GM23248 (cell line): ENCODE measurements around the gene PPP1R3E. TPM values are rescaled to one million over a fixed set of nuclear protein-coding genes. Genes with fewer than 3 reads are reported as not detected.

ENCODE experiments used
- DNase-seq: peaks from one replicate; pipeline ENCODE4 v3.0.0-alpha.2; 2015
- H2AFZ ChIP-seq: fragments of 200-600 bp; sonication (generic); 2 replicates; pipeline ENCODE4 v1.6.1; 2016; ENCODE audit warnings: antibody characterized with exemption
- H3F3A ChIP-seq: fragments of 200-600 bp; sonication (generic); 2 replicates; pipeline ENCODE4 v1.6.1; 2016; ENCODE audit warnings: mild to moderate bottlenecking, antibody characterized with exemption, mixed run types; ENCODE audit not compliant: insufficient read depth
- H3K27ac ChIP-seq: fragments of 200-600 bp; sonication (generic); 2 replicates; pipeline ENCODE4 v1.5.1; 2016; ENCODE audit warnings: mild to moderate bottlenecking
- H3K27me3 ChIP-seq: fragments of 200-600 bp; sonication (generic); replicated peaks from 2 replicates; pipeline ENCODE4 v1.6.1; 2016; ENCODE audit warnings: mild to moderate bottlenecking; ENCODE audit not compliant: insufficient read depth
- H3K36me3 ChIP-seq: fragments of 200-600 bp; sonication (generic); 2 replicates; pipeline ENCODE4 v1.6.1; 2016; ENCODE audit warnings: low read depth, mild to moderate bottlenecking
- H3K4me1 ChIP-seq: fragments of 200-600 bp; sonication (generic); 2 replicates; pipeline ENCODE4 v1.6.1; 2016; ENCODE audit warnings: mild to moderate bottlenecking; ENCODE audit not compliant: insufficient read depth
- H3K4me2 ChIP-seq: fragments of 200-600 bp; sonication (generic); one replicate; pipeline ENCODE4 v1.6.1; 2016; ENCODE audit warnings: mild to moderate bottlenecking; ENCODE audit not compliant: unreplicated experiment
- H3K4me3 ChIP-seq: fragments of 200-600 bp; sonication (generic); 2 replicates; pipeline ENCODE4 v1.5.1; 2016; ENCODE audit warnings: mild to moderate bottlenecking
- H3K79me2 ChIP-seq: fragments of 200-600 bp; sonication (generic); 2 replicates; pipeline ENCODE4 v1.6.1; 2016; ENCODE audit warnings: mild to moderate bottlenecking; ENCODE audit not compliant: insufficient read depth
- H3K9ac ChIP-seq: fragments of 200-600 bp; sonication (generic); 2 replicates; pipeline ENCODE4 v1.6.1; 2016; ENCODE audit warnings: mild to moderate bottlenecking
- H3K9me2 ChIP-seq: fragments of 200-600 bp; sonication (generic); 2 replicates; pipeline ENCODE4 v1.6.1; 2016; ENCODE audit warnings: mixed run types, mild to moderate bottlenecking, moderate library complexity; ENCODE audit not compliant: insufficient read depth
- H3K9me3 ChIP-seq: fragments of 200-600 bp; sonication (generic); one replicate; pipeline ENCODE4 v1.6.1; 2017; ENCODE audit warnings: low read depth
- H4K20me1 ChIP-seq: fragments of 200-600 bp; sonication (generic); 2 replicates; pipeline ENCODE4 v1.6.0; 2016; ENCODE audit not compliant: insufficient read depth
- EZH2 ChIP-seq: fragments of 200-600 bp; sonication (generic); IDR thresholded peaks from 2 replicates; pipeline ENCODE4 v1.6.1; 2018; ENCODE audit warnings: antibody characterized with exemption, mild to moderate bottlenecking; ENCODE audit not compliant: insufficient read depth, poor library complexity, severe bottlenecking
- EZH2phosphoT487 ChIP-seq: fragments of 200-600 bp; sonication (generic); IDR thresholded peaks from 2 replicates; pipeline ENCODE4 v1.6.1; 2018; ENCODE audit warnings: antibody characterized with exemption, moderate library complexity, mild to moderate bottlenecking, low read depth; ENCODE audit not compliant: insufficient read depth
- WGBS, 2 experiments: methylation state at CpG; one replicate each; pipeline ENCODE4 v1.1.6; 2015 to 2017; ENCODE audit warnings: low lambda C conversion rate in 2 of 2, low coverage in 1 of 2; ENCODE audit errors: missing lambda C conversion rate in 2 of 2; 5-methylcytosine and 5-hydroxymethylcytosine counted together
- in situ Hi-C: fragments of 300-500 bp; cut with MboI; formaldehyde crosslinking; loops from 2 replicates; pipeline ENCODE4 v1.15.0; 2020
- polyA plus RNA-seq: library from polyadenylated mRNA; unstranded; fragments of >200 nt; fragmentation: Nextera tagmentation; extraction: Ambion mirVana; gene quantifications from 2 replicates; pipeline ENCODE4 v1.2.1, GENCODE V29; 2016
- total RNA-seq: library from RNA; depleted of rRNA; stranded (reverse); fragments of >200 nt; shearing (Covaris generic); gene quantifications from 2 replicates; pipeline ENCODE4 v1.2.3, GENCODE V29; 2014

PPP1R3E gene
- total and polyA plus RNA-seq, 2 experiments from 2014 or later, result 1.4 to 4.1 TPM

DNA sequence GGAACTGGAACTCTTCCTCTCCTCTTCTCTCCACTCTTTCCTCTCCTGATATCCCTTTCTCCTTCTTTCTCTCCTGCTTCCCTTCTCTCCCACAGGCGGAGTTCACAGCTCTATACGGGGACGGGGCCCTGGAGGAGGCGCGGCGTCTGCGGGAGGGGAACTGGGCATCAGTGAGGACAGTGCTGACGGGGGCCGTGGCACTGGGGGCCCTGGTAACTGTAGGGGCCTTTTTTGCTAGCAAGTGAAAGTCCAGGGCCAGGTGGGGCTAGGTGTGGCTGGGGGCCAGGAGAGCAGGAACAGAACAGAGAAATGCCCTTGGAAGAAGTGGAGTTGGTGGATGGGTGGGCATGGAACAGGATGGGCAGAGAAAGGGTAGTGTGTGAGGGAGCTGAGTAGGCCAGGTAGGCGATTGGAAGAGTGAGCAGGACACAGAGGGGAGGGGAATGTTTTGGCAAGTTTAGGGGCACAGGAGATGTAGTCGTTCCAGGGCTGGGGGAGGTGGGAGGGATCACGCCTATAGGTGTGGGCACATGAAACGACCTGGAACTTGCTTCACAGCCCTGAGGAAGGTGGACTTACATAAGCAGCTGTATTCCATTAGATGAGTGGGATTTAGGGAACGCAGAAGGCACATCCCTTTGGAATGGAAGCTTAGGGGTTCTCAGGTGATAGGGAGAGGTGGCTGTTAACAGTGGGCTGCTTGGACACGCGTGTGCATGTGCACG, 6.2 kb upstream of the PPP1R3E start:
- H3F3A ChIP-seq, result peaks cover 23% of the 10 kb centered on the region; the same call in 1 of the 2 replicates
- no peak overlapping the region for H2AFZ ChIP-seq
- H3K27me3 ChIP-seq, result no peaks in the 10 kb centered on the region
- H3K79me2 ChIP-seq, result peaks cover 73% of the 10 kb centered on the region
- H3K27ac ChIP-seq, result no peak overlapping the region
- no peaks in the 10 kb centered on the region for H3K9me3 ChIP-seq
- H3K4me2 ChIP-seq, result peak overlapping the region; percentile 100
- in situ Hi-C loops, result no loop called here
- peaks cover 28% of the 10 kb centered on the region for H3K36me3 ChIP-seq
- TF ChIP-seq EZH2phosphoT487 (no peak), EZH2 (no peak)
- H3K9me2 ChIP-seq, result no peaks in the 10 kb centered on the region
- peaks cover 22% of the 10 kb centered on the region for H3K4me1 ChIP-seq
- peak overlapping the region; percentile 97; the same call in 1 of the 2 replicates for H3K9ac ChIP-seq
- DNase-seq, result no peak
- peak overlapping the region; percentile 98; the same call in 1 of the 2 replicates for H3K4me3 ChIP-seq
- H4K20me1 ChIP-seq, result 0 out of 2 replicates have a peak, but pooled peaks cover 4% of the 10 kb centered on the region
- 79 to 87% methylated on average over 17 of the region's 17 CpGs for WGBS, 2 experiments

DNA sequence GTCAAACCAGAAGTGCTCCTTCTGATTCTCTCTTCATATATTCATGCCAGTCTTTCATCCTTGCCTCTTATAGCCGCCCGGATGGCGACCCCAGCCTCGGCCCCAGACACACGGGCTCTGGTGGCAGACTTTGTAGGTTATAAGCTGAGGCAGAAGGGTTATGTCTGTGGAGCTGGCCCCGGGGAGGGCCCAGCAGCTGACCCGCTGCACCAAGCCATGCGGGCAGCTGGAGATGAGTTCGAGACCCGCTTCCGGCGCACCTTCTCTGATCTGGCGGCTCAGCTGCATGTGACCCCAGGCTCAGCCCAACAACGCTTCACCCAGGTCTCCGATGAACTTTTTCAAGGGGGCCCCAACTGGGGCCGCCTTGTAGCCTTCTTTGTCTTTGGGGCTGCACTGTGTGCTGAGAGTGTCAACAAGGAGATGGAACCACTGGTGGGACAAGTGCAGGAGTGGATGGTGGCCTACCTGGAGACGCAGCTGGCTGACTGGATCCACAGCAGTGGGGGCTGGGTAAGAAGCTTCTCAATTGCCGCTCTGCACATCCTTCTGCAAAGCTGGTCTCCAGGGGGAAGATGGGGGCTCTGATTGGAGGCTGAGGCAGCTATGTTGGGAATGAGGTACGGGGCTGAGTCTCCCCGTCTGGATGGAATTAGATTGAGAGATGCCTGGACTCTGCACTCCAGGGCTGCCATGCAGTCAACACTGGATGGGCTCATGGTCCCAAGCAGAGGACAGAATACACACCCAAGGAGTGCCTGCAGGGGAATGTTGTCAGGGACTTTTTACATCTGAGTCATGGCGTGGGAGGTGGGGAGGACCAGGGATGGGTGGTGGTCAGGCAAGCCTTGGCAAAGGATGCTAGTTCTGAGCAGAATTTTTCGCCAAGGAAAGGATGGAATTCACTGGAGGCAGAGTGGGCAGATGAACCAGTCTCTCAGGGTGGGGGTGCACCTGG, 5.3 kb upstream of the PPP1R3E start:
- peak overlapping the region; percentile 85; the same call in 1 of the 2 replicates for H3K27ac ChIP-seq
- peak overlapping the region; percentile 100 for H3K4me2 ChIP-seq
- no peak overlapping the region for H2AFZ ChIP-seq
- WGBS, 2 experiments, result 74 to 77% methylated on average over 22 of the region's 22 CpGs
- H3K36me3 ChIP-seq, result peaks cover 24% of the 10 kb centered on the region
- peak overlapping the region; percentile 97 for H3K9ac ChIP-seq
- peak overlapping the region; percentile 98 for H3K4me3 ChIP-seq
- H4K20me1 ChIP-seq, result 0 out of 2 replicates have a peak, but pooled peaks cover 4% of the 10 kb centered on the region
- H3K27me3 ChIP-seq, result no peaks in the 10 kb centered on the region
- TF ChIP-seq EZH2phosphoT487 (no peak), EZH2 (no peak)
- in situ Hi-C loops, result no loop called here
- no peaks in the 10 kb centered on the region for H3K9me2 ChIP-seq
- H3K4me1 ChIP-seq, result peaks cover 22% of the 10 kb centered on the region
- peaks cover 19% of the 10 kb centered on the region; the same call in 1 of the 2 replicates for H3F3A ChIP-seq
- DNase-seq, result peak; percentile 60
- H3K9me3 ChIP-seq, result no peaks in the 10 kb centered on the region
- peaks cover 64% of the 10 kb centered on the region for H3K79me2 ChIP-seq

DNA sequence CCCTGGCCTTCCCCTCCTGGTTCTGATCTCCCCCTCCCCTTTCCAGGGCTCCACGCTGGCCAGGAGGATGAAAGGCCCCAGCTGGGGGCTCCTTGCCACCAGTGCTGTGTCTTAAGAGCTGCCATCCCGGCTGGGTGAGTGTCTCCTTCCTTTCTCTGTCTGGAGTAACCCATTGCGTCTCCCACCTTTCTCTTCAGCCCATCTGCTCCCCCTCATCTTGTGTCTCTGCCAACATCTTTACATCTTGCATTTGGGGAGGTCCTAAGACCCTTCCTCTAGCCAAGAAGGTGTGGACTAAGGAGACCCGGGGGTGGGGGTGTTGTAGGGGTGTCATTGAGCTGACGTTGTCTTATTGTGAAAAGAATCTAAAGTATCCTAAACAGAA, 4.5 kb upstream of the PPP1R3E start:
- no peaks in the 10 kb centered on the region for H3K9me3 ChIP-seq
- peaks cover 22% of the 10 kb centered on the region for H3K4me1 ChIP-seq
- peak overlapping the region; percentile 98 for H3K4me3 ChIP-seq
- peak overlapping the region; percentile 97 for H3K9ac ChIP-seq
- peaks cover 20% of the 10 kb centered on the region for H3K36me3 ChIP-seq
- peak overlapping the region; percentile 85 for H3K27ac ChIP-seq
- no peak for DNase-seq
- no peaks in the 10 kb centered on the region for H3K27me3 ChIP-seq
- peaks cover 11% of the 10 kb centered on the region; the same call in 1 of the 2 replicates for H3F3A ChIP-seq
- H3K79me2 ChIP-seq, result peaks cover 55% of the 10 kb centered on the region
- no peaks in the 10 kb centered on the region for H3K9me2 ChIP-seq
- TF ChIP-seq EZH2 (no peak), EZH2phosphoT487 (no peak)
- 0 to 1% methylated on average over 5 of the region's 5 CpGs for WGBS, 2 experiments
- peak overlapping the region; percentile 100 for H3K4me2 ChIP-seq
- H2AFZ ChIP-seq, result peak overlapping the region; percentile 95
- in situ Hi-C loops, result no loop called here
- 0 out of 2 replicates have a peak, but pooled peaks cover 4% of the 10 kb centered on the region for H4K20me1 ChIP-seq

DNA sequence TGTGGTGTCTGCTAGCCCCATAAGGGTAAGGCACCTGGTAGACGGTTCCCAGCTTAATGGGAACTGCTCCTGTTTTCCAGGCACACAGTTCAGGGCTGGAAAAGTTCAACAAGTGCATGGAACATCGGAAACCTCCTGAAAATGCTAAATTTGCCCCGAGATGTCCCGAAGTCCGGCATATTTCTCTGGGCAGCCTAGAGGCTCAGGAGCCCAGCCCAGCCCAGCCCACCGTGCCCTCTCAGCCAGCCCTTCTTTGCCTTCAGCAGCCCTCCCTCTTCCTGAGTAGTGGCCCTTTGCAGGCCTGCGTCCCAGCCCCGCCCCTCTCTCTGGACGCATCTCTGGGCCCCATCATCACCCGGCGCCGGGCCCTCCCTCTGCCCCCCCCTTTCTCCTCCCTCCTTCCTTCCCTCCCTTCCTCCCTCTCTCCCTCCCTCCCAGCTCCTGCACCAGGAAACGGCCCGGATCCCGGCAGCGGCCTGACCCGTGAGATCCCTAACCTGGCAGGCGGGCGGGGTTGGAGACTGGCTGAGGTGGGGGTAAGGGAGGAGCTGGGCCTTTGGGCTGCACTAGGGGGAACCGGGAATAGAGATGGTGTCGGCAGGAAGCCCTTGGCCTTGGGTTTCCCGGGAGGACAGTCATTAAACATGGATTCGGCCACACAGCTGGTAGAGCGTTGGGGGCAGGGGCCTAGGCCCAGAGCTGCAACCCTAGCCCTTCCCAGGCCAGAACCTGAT, 3.9 kb upstream of the PPP1R3E start, which contains the start of gene BCL2L2:
Gene BCL2L2, plus strand, starts transcription at position 422 of the 734 bp plus-strand sequence. CDS start 935 bp downstream, outside the sequence.
- no peaks in the 10 kb centered on the region for H3K27me3 ChIP-seq
- peak within 1 kb of the TSS; percentile 98 for H3K4me3 ChIP-seq
- no peaks in the 10 kb centered on the region for H3K9me2 ChIP-seq
- peak within 1 kb of the TSS; percentile 95 for H2AFZ ChIP-seq
- peak within 1 kb of the TSS; percentile 100 for H3K4me2 ChIP-seq
- H3F3A ChIP-seq, result peaks cover 11% of the 10 kb centered on the region; the same call in 1 of the 2 replicates
- in situ Hi-C loops, result no loop called here
- peaks cover 50% of the 10 kb centered on the region for H3K79me2 ChIP-seq
- H3K9me3 ChIP-seq, result no peaks in the 10 kb centered on the region
- H3K27ac ChIP-seq, result peak within 1 kb of the TSS; percentile 85
- no peak for TF ChIP-seq EZH2phosphoT487
- TF ChIP-seq EZH2, result no peak
- peak; percentile 94 for DNase-seq
- peak within 1 kb of the TSS; percentile 97 for H3K9ac ChIP-seq
- H3K4me1 ChIP-seq, result peaks cover 22% of the 10 kb centered on the region
- WGBS, 2 experiments, result 1 to 3% methylated on average over 17 to 24 of the region's 24 CpGs
- H4K20me1 ChIP-seq, result 0 out of 2 replicates have a peak, but pooled peaks cover 4% of the 10 kb centered on the region
- peaks cover 16% of the 10 kb centered on the region; the same call in 1 of the 2 replicates for H3K36me3 ChIP-seq
